ENCODE results near the gene COL3A1.

COL3A1 gene

DNA sequence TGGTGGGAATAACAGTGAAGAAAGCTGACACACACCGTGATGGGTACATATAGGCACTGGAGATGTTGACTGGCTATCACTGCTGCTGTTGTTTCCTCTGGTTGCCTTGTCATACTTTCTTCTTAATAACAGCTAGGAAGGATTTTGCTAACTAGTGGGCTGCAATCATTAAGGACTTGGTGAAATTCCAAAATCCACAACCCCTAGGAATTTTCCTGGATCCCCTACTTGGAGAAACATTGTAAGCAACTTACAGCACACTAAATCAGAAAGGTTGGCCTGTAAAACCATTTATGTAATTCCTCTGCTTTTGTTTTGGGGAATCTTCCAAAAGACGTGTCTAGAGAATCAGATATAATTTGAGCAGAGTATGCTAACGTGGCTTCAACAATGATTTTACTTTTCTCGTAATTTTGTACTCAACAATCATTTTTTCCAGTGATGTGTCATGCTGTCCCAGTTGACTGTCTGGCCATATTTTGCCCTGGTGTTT, 8.0 kb upstream of the COL3A1 start:
- Mint-ChIP-seq H3K9me3 (no peaks in the 10 kb centered on the region), H3K36me3 (ENCODE audit: low read depth) (no peaks in the 10 kb centered on the region), H3K27me3 (peaks cover 8% of the 10 kb centered on the region), H3K4me3 (no peak overlapping the region), H3K27ac (no peak overlapping the region), H3K4me1 (no peaks in the 10 kb centered on the region)
- DNase-seq (no peak), ATAC-seq (no peak)

DNA sequence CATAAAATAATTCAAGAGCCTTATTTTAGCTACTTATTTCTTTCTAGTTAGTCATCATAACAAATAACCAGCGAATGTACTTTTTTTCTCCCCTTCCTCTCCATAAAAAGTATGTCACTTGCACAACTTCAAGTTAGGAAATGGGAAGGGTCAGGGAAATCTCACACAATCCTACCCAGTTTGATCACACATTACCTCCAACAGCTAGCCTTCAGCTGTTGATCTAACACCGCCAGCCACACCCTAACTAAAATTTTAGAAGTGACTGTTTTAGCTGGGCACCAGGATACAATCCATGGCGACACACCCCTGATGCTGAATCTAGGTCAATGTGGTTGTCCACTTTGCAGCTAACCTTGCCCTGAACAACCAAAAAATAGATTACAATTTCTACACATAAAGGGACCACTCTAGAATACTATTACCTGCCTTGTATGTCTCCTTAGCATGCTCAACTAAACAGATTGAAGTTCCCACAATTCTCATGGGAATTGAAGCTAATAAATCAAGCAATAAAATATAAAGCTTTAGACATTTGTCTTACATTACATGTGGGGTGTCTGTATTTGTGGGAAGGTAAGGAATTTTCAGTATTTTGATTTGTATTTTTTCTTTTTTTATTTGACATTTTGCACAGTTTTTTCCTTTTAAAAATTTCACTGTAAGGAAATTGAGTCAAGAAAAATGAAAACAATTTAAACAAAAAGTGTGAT, 7.3 kb upstream of the COL3A1 start:
- Mint-ChIP-seq H3K27ac (no peak overlapping the region), H3K4me1 (no peaks in the 10 kb centered on the region), H3K4me3 (no peak overlapping the region), H3K9me3 (no peaks in the 10 kb centered on the region), H3K36me3 (ENCODE audit: low read depth) (no peaks in the 10 kb centered on the region), H3K27me3 (peaks cover 5% of the 10 kb centered on the region)
- no peak for DNase-seq
- ATAC-seq, result no peak

DNA sequence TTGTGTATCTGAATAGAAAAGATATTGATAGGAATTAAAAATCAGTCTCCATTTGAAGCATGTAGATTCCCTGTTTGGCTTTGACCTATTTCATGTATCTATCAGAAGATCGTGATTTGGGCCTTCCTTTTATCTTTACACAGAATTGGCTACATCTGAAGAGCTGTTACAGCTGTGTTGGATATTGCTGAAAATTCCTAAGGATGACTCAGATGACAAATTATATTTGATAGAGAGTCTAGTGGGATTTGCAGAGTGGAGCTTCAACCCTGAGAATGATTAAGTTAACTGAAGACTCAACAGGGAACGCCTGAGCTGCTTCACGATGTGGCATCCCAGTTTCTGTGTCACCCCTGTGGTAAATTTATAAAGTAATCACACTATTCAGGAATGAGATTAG, 4.9 kb upstream of the COL3A1 start:
- Mint-ChIP-seq H3K27ac (no peak overlapping the region), H3K27me3 (peaks cover 7% of the 10 kb centered on the region), H3K36me3 (ENCODE audit: low read depth) (no peaks in the 10 kb centered on the region), H3K9me3 (no peaks in the 10 kb centered on the region), H3K4me1 (no peaks in the 10 kb centered on the region), H3K4me3 (no peak overlapping the region)
- DNase-seq, result no peak
- ATAC-seq, result no peak

DNA sequence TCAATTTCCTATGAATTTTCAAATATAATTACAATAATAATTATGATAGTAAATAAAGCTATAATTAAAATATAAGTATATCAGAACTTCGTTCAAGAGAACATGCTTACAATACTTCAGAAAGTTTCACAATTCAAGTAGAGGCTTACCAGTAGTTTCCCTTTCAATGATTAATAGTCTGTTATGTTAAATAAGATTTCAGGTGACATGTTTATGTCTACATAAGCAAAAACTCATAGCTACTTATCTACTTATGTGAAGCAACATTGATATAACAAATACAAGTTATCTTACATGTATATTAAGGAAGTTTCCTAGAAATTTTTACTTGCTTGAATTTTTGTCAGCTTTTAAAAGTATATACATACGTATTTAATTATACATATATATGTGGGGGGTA, 4.5 kb upstream of the COL3A1 start:
- no peak for ATAC-seq
- Mint-ChIP-seq H3K4me3 (no peak overlapping the region), H3K9me3 (no peaks in the 10 kb centered on the region), H3K27me3 (peaks cover 11% of the 10 kb centered on the region), H3K36me3 (ENCODE audit: low read depth) (no peaks in the 10 kb centered on the region), H3K27ac (no peak overlapping the region), H3K4me1 (no peaks in the 10 kb centered on the region)
- no peak for DNase-seq

DNA sequence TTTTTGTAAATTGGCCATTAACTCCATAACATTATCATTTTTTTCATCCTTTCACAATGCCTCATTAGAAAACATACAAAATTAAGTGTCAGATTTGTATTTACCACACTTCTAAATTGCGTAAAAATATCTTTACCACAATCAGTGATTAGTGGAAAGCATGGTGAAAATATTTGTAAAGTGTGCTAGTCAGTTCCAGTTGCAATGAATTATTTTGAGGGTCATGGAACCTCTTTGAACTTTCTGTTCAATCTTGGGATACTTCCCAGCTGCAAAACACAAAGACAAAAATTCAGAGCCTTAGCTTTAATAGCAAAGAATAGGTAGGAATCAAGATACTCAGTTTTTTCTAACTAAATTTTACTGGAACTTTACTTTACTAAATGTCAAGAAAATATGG, 4.0 kb upstream of the COL3A1 start:
- ATAC-seq (no peak), DNase-seq (no peak)
- Mint-ChIP-seq H3K27me3 (peaks cover 13% of the 10 kb centered on the region), H3K4me1 (no peaks in the 10 kb centered on the region), H3K36me3 (ENCODE audit: low read depth) (no peaks in the 10 kb centered on the region), H3K4me3 (no peak overlapping the region), H3K9me3 (no peaks in the 10 kb centered on the region), H3K27ac (no peak overlapping the region)

GRCh38 chr2:188971432-188971861, 2.7 kb upstream of the COL3A1 start:
- H3K27ac Mint-ChIP-seq, result no peak overlapping the region
- H3K9me3 Mint-ChIP-seq, result no peaks in the 10 kb centered on the region
- DNase-seq (no peak), ATAC-seq (no peak)
- no peak overlapping the region for H3K4me3 Mint-ChIP-seq
- H3K36me3 Mint-ChIP-seq (ENCODE audit: low read depth), result no peaks in the 10 kb centered on the region
- H3K4me1 Mint-ChIP-seq, result no peaks in the 10 kb centered on the region
- peaks cover 17% of the 10 kb centered on the region for H3K27me3 Mint-ChIP-seq

DNA sequence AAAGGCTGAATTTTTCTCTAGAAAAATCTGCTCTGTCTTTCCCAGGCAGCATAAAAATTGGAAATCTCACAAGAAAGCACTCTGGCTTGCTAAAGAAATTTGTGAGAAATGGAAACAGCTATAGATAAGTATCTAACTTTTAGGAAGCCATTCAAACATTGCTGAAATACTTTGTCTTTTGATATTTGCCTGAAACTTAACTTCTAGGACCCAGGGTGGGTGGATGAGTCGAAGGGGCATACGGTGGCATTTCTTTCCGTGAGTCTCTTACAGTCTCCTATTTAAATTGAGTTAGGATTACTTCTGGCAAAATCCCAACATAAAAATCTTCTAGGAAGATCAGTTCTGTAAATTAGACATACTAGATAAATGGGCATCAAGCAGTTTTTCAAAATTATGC, 532 bp upstream of the COL3A1 start:
- H3K27me3 Mint-ChIP-seq, result peaks cover 13% of the 10 kb centered on the region

GRCh38 chr2:188975497-188976102, 1.4 kb downstream of the COL3A1 start:
- peaks cover 21% of the 10 kb centered on the region for H3K4me1 Mint-ChIP-seq
- H3K9me3 Mint-ChIP-seq, result no peaks in the 10 kb centered on the region

More for the DNA sequence above, 532 bp upstream of the COL3A1 start:
- peaks cover 9% of the 10 kb centered on the region for H3K4me1 Mint-ChIP-seq
- no peak overlapping the region for H3K27ac Mint-ChIP-seq
- no peaks in the 10 kb centered on the region for H3K9me3 Mint-ChIP-seq
- no peak for ATAC-seq
- no peaks in the 10 kb centered on the region for H3K36me3 Mint-ChIP-seq (ENCODE audit: low read depth)
- H3K4me3 Mint-ChIP-seq, result no peak overlapping the region
- no peak for DNase-seq

DNA sequence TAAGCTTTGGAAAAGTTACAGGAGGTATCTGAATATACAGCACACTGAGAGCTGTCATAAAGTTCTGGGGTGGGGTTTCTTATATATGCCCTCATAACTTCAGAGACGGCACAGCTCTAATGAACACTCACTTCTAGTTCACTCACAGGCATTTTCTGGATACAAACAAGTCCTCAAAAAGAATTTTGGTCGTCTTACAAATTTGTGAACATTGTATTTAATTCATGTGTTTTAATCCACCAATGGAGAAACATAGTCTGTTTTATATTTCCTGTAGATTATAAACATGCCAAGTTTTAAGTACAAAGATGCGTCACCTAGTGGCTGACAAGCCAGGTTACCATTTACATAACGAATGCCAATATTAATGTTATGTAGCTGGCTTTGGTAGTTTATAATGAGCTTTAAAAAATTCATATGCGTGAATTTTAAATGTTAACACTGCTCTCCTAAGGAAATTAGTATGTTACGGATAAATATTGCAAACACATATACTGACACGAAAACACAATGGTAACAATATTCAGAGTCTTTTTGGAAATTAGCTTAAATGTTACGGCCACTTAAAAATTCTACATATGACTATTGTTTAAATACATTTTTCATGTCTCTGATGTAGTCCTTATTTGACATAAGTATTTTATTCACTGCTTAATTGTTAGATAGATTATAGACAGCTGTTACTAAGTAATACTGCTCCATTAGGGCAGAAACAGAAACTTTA, 2.5 kb downstream of the COL3A1 start:
- DNase-seq, result no peak
- no peak for ATAC-seq
- peaks cover 16% of the 10 kb centered on the region for H3K27me3 Mint-ChIP-seq
- no peak overlapping the region for H3K27ac Mint-ChIP-seq
- peaks cover 21% of the 10 kb centered on the region for H3K4me1 Mint-ChIP-seq
- H3K4me3 Mint-ChIP-seq, result no peak overlapping the region
- no peaks in the 10 kb centered on the region for H3K36me3 Mint-ChIP-seq (ENCODE audit: low read depth)
- no peaks in the 10 kb centered on the region for H3K9me3 Mint-ChIP-seq

More at GRCh38 chr2:188975497-188976102, 1.4 kb downstream of the COL3A1 start:
- DNase-seq, result no peak
- no peaks in the 10 kb centered on the region for H3K36me3 Mint-ChIP-seq (ENCODE audit: low read depth)
- no peak overlapping the region for H3K4me3 Mint-ChIP-seq
- no peak overlapping the region for H3K27ac Mint-ChIP-seq
- H3K27me3 Mint-ChIP-seq, result peaks cover 13% of the 10 kb centered on the region
- no peak for ATAC-seq

DNA sequence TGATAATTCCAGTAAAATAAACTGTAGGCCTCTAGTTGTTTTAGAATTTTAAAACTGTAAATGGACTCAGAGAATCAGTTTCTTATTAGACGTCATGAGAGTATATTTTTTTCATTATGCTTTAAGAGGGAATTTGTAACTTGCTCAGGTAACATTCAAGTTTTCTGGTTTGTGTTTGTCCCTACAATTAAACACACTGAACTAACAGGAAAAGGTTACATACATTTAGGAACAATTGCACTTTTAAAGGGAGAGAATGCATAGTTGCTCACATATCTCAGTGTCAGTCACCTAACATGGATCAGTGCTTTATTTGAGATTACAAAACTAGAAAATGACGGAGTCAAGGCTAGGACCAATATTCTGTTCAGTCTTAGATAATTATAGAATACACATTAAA, 3.1 kb downstream of the COL3A1 start:
- DNase-seq, result no peak
- Mint-ChIP-seq H3K27ac (no peak overlapping the region), H3K27me3 (peaks cover 18% of the 10 kb centered on the region), H3K4me1 (peaks cover 21% of the 10 kb centered on the region), H3K36me3 (ENCODE audit: low read depth) (no peaks in the 10 kb centered on the region), H3K9me3 (no peaks in the 10 kb centered on the region), H3K4me3 (no peak overlapping the region)
- ATAC-seq, result no peak

- peaks cover 21% of the 10 kb centered on the region for H3K4me1 Mint-ChIP-seq
- H3K9me3 Mint-ChIP-seq, result no peaks in the 10 kb centered on the region
- H3K36me3 Mint-ChIP-seq (ENCODE audit: low read depth), result no peaks in the 10 kb centered on the region
- ATAC-seq, result peak; percentile 81
- peaks cover 23% of the 10 kb centered on the region for H3K27me3 Mint-ChIP-seq
- peak overlapping the region; percentile 41 for H3K4me3 Mint-ChIP-seq
- no peak for DNase-seq
- H3K27ac Mint-ChIP-seq, result peak overlapping the region; percentile 79
Measured at GRCh38 chr2:188978291-188979081, 4.3 kb downstream of the COL3A1 start.

- Mint-ChIP-seq H3K36me3 (ENCODE audit: low read depth) (no peaks in the 10 kb centered on the region), H3K4me1 (peaks cover 21% of the 10 kb centered on the region), H3K27ac (peak overlapping the region; percentile 79), H3K27me3 (peaks cover 21% of the 10 kb centered on the region), H3K4me3 (peak overlapping the region; percentile 41), H3K9me3 (no peaks in the 10 kb centered on the region)
- peak; percentile 40 for ATAC-seq
- DNase-seq, result no peak
Measured at GRCh38 chr2:188979187-188980114, 5.3 kb downstream of the COL3A1 start.

DNA sequence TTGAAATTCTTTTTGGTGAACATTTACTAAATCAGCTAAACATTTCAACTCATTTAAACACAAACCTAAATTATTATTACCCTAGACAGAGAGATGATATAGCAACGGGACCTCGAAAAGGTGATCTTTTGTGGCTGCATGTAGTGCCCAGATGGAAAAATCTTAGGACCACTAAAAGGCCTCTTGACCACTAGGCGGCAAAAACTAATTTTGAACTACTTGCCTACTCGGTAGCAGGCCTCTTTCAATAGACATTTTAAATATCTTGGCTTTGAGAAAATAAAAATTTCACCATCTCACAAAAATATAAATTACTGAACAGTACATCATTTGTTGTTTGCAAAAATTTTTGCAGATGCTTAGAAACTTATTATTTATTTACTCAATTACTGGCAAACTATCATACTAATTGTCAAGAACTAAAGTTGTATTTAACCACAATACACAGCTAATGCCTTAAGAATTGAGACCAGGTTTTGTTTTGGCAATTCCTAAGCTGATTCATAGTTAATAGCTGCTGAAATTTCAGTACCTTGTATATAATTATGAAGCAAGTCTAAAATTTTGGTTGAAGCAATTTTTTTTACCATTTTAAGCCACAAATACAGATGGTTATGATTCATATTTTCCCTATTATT, 9.4 kb downstream of the COL3A1 start:
- Mint-ChIP-seq H3K27me3 (peaks cover 15% of the 10 kb centered on the region), H3K4me1 (peaks cover 13% of the 10 kb centered on the region), H3K27ac (no peak overlapping the region), H3K36me3 (ENCODE audit: low read depth) (no peaks in the 10 kb centered on the region), H3K9me3 (no peaks in the 10 kb centered on the region), H3K4me3 (no peak overlapping the region)
- DNase-seq (no peak), ATAC-seq (no peak)
